ENCODE measurements around the gene SORCS1. TPM values are rescaled to one million over a fixed set of nuclear protein-coding genes. Genes with fewer than 3 reads are reported as not detected.
A peak's percentile ranks its signal among the peaks of the same experiment; 100 is the strongest.

The SORCS1 gene
- polyA plus RNA-seq, 1 donor (not counting 4 experiments of a cell fraction or from before 2014, with no cell fraction given): not detected

DNA sequence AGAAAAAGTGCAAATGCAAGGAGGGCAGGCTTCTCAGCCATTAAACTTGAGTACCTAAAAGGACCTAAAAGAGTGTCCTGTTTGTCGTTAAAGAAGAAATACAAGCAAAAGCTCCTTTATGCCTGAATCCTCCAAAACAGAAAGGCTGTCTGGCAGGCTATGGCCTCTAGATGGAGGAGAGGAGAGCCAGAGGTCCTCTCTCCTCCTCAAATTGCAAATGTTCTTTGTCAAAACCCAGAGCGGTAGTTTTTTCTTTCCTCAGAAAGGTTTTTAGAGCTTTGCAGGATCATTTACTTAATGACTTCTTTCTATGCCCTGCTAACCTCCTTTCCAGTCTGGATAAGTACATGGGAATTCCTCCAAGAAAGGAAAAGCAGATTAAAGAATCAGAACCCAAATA, 1.9 kb upstream of the SORCS1 start:
- H3K27ac ChIP-seq (ENCODE audit: control insufficient read depth, insufficient read depth, low read length): no peak overlapping the region
- no peaks in the 10 kb centered on the region for H3K79me2 ChIP-seq (ENCODE audit: control insufficient read depth, insufficient read depth, low read length)
- no peak overlapping the region for H3K9ac ChIP-seq (ENCODE audit: control insufficient read depth, extremely low read depth, insufficient read depth, low read length)
- TF ChIP-seq EZH2 (IDR thresholded peaks at IDR 0.05; ENCODE audit: low read length): no peak
- TF ChIP-seq, protein P1, sequence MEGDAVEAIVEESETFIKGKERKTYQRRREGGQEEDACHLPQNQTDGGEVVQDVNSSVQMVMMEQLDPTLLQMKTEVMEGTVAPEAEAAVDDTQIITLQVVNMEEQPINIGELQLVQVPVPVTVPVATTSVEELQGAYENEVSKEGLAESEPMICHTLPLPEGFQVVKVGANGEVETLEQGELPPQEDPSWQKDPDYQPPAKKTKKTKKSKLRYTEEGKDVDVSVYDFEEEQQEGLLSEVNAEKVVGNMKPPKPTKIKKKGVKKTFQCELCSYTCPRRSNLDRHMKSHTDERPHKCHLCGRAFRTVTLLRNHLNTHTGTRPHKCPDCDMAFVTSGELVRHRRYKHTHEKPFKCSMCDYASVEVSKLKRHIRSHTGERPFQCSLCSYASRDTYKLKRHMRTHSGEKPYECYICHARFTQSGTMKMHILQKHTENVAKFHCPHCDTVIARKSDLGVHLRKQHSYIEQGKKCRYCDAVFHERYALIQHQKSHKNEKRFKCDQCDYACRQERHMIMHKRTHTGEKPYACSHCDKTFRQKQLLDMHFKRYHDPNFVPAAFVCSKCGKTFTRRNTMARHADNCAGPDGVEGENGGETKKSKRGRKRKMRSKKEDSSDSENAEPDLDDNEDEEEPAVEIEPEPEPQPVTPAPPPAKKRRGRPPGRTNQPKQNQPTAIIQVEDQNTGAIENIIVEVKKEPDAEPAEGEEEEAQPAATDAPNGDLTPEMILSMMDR (optimal IDR thresholded peaks at IDR 0.05 in 1 of 3, IDR thresholded peaks at IDR 0.05 in 1 of 3, conservative IDR thresholded peaks at IDR 0.05 in 1 of 3; ENCODE audit: extremely low read depth in 1 of 3, insufficient read depth in 2 of 3, low read length in 3 of 3): no peak
- no peaks in the 10 kb centered on the region for H3K9me1 ChIP-seq (ENCODE audit: control insufficient read depth, extremely low read depth, insufficient read depth, low read length)
- no peaks in the 10 kb centered on the region for H3K9me3 ChIP-seq (ENCODE audit: control insufficient read depth, low read depth, low read length)
- no peaks in the 10 kb centered on the region for H4K20me1 ChIP-seq (ENCODE audit: control insufficient read depth, extremely low read depth, insufficient read depth, low read length)
- dilution Hi-C loops (cut with MboI; ENCODE audit: extremely low pct_ligation_motif_present, low sequenced_read_pairs): no loop called here
- no peak overlapping the region for H3K4me2 ChIP-seq (ENCODE audit: control insufficient read depth, extremely low read depth, insufficient read depth, low read depth, low read length)
- H3K4me1 ChIP-seq (ENCODE audit: control insufficient read depth, extremely low read depth, insufficient read depth, low read length): no peaks in the 10 kb centered on the region
- no peaks in the 10 kb centered on the region for H3K36me3 ChIP-seq (ENCODE audit: control insufficient read depth in 2 of 2, extremely low read depth in 1 of 2, insufficient read depth in 2 of 2, low read length in 2 of 2)
- no peak overlapping the region for H3K4me3 ChIP-seq (ENCODE audit: control insufficient read depth in 2 of 3, extremely low read depth in 1 of 3, insufficient read depth in 2 of 3, low read depth in 1 of 3, low read length in 3 of 3)
- FAIRE-seq (no peak), DNase-seq (ENCODE audit: low read depth, low spot score) (no peak)
- H2AFZ ChIP-seq (ENCODE audit: control insufficient read depth, low read length): no peak overlapping the region
- H3K27me3 ChIP-seq (ENCODE audit: control insufficient read depth, extremely low read depth, insufficient read depth, low read length): peaks cover 21% of the 10 kb centered on the region

DNA sequence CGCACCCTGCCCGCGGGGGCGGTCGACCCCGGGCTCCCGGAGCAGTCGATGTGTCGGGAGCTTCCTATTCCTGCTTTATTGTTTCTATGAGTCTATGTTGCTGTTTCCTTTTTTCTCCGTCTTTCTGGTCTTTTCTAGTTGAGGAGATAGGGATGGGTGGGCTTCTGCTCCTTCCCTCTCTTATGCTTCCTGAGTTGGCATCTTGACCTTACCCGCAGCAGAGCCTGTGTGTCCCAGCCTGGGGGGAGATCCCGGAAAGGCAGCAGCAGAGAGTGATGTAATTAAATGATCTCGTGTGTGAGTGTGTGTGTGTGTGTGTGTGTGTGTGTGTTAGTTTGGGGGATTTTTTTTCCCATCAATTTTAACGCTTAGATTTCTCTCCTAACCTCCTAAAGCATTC, 486 bp upstream of the SORCS1 start:
- dilution Hi-C loops (cut with MboI; ENCODE audit: extremely low pct_ligation_motif_present, low sequenced_read_pairs): no loop called here
- TF ChIP-seq, protein P1 (optimal IDR thresholded peaks at IDR 0.05 in 1 of 3, IDR thresholded peaks at IDR 0.05 in 1 of 3, conservative IDR thresholded peaks at IDR 0.05 in 1 of 3; ENCODE audit: extremely low read depth in 1 of 3, insufficient read depth in 2 of 3, low read length in 3 of 3): no peak
- peak; percentile 44 for TF ChIP-seq EZH2 (IDR thresholded peaks at IDR 0.05; ENCODE audit: low read length)
- Histone ChIP-seq H3K27me3 (ENCODE audit: control insufficient read depth, extremely low read depth, insufficient read depth, low read length) (peaks cover 21% of the 10 kb centered on the region), H2AFZ (ENCODE audit: control insufficient read depth, low read length) (no peak overlapping the region), H3K9ac (ENCODE audit: control insufficient read depth, extremely low read depth, insufficient read depth, low read length) (no peak overlapping the region), H3K4me2 (ENCODE audit: control insufficient read depth, extremely low read depth, insufficient read depth, low read depth, low read length) (no peak overlapping the region), H4K20me1 (ENCODE audit: control insufficient read depth, extremely low read depth, insufficient read depth, low read length) (no peaks in the 10 kb centered on the region), H3K9me3 (ENCODE audit: control insufficient read depth, low read depth, low read length) (no peaks in the 10 kb centered on the region), H3K79me2 (ENCODE audit: control insufficient read depth, insufficient read depth, low read length) (no peaks in the 10 kb centered on the region), H3K4me3 (ENCODE audit: control insufficient read depth in 2 of 3, extremely low read depth in 1 of 3, insufficient read depth in 2 of 3, low read depth in 1 of 3, low read length in 3 of 3) (no peak overlapping the region), H3K36me3 (ENCODE audit: control insufficient read depth in 2 of 2, extremely low read depth in 1 of 2, insufficient read depth in 2 of 2, low read length in 2 of 2) (no peaks in the 10 kb centered on the region), H3K4me1 (ENCODE audit: control insufficient read depth, extremely low read depth, insufficient read depth, low read length) (no peaks in the 10 kb centered on the region), H3K27ac (ENCODE audit: control insufficient read depth, insufficient read depth, low read length) (no peak overlapping the region), H3K9me1 (ENCODE audit: control insufficient read depth, extremely low read depth, insufficient read depth, low read length) (no peaks in the 10 kb centered on the region)
- FAIRE-seq (no peak), DNase-seq (ENCODE audit: low read depth, low spot score) (no peak)

Measured in keratinocyte (primary cell).